OCI-LY1 (cell line): ENCODE data around the gene ADAMTS15.

Source experiments
- H2AFZ ChIP-seq: fragments of 200-600 bp; sonication (generic), shearing (Covaris generic); 2 replicates; pipeline ENCODE4 v1.6.0; 2014; ENCODE audit warnings: antibody characterized with exemption, mild to moderate bottlenecking, low read length
- H3F3A ChIP-seq: fragments of 200-600 bp; sonication (generic), shearing (Covaris generic); 2 replicates; pipeline ENCODE4 v1.6.0; 2014; ENCODE audit warnings: mild to moderate bottlenecking, antibody characterized with exemption, low read length, moderate library complexity; ENCODE audit not compliant: insufficient read depth
- H3K27ac ChIP-seq: fragments of 200-600 bp; sonication (generic); 2 replicates; pipeline ENCODE4 v1.5.1; 2014; ENCODE audit warnings: low read length, mixed run types, mild to moderate bottlenecking, low read depth; ENCODE audit not compliant: poor library complexity, severe bottlenecking
- H3K27me3 ChIP-seq: fragments of 200-600 bp; sonication (generic); 2 replicates; pipeline ENCODE4 v1.6.0; 2014; ENCODE audit warnings: antibody characterized with exemption, mild to moderate bottlenecking, low read length, moderate library complexity; ENCODE audit not compliant: insufficient read depth
- H3K36me3 ChIP-seq: fragments of 200-600 bp; sonication (generic); 2 replicates; pipeline ENCODE4 v1.6.1; 2014; ENCODE audit warnings: mild to moderate bottlenecking, antibody characterized with exemption, low read length, moderate library complexity, mixed read lengths; ENCODE audit not compliant: insufficient read depth
- H3K4me1 ChIP-seq: fragments of 200-600 bp; sonication (generic); 2 replicates; pipeline ENCODE4 v1.5.1; 2014; ENCODE audit warnings: mild to moderate bottlenecking, low read length, moderate library complexity; ENCODE audit not compliant: insufficient read depth, severe bottlenecking
- H3K4me2 ChIP-seq: fragments of 200-600 bp; sonication (generic), shearing (Covaris generic); 2 replicates; pipeline ENCODE4 v1.6.1; 2014; ENCODE audit warnings: low read length
- H3K4me3 ChIP-seq: fragments of 200-600 bp; sonication (generic); 2 replicates; pipeline ENCODE4 v1.5.1; 2014; ENCODE audit warnings: low read length, low read depth, mild to moderate bottlenecking, mixed read lengths; ENCODE audit not compliant: poor library complexity, severe bottlenecking
- H3K79me2 ChIP-seq: fragments of 200-600 bp; shearing (Covaris generic); 2 replicates; pipeline ENCODE4 v1.6.1; 2016; ENCODE audit warnings: mixed run types, low read length, mixed read lengths; ENCODE audit not compliant: insufficient read depth
- H3K9ac ChIP-seq: fragments of 200-600 bp; sonication (generic), shearing (Covaris generic); 2 replicates; pipeline ENCODE4 v1.6.1; 2014; ENCODE audit warnings: mild to moderate bottlenecking, low read length, mixed read lengths
- H3K9me2 ChIP-seq: fragments of 200-600 bp; sonication (generic), shearing (Covaris generic); 2 replicates; pipeline ENCODE4 v1.6.1; 2014; ENCODE audit warnings: low read depth, mild to moderate bottlenecking, low read length, mixed read lengths
- H3K9me3 ChIP-seq: fragments of 200-600 bp; shearing (Covaris generic); 2 replicates; pipeline ENCODE4 v1.6.1; 2014; ENCODE audit warnings: low read length, mixed read lengths
- H4K20me1 ChIP-seq: fragments of 200-600 bp; sonication (generic), shearing (Covaris generic); 2 replicates; pipeline ENCODE4 v1.6.0; 2016; ENCODE audit warnings: mild to moderate bottlenecking, low read length; ENCODE audit not compliant: insufficient read depth
- EZH2 ChIP-seq: fragments of 200-600 bp; sonication (generic), shearing (Covaris generic); IDR thresholded peaks from 2 replicates; pipeline ENCODE4 v1.8.0; 2017; ENCODE audit warnings: borderline replicate concordance, mixed run types, mild to moderate bottlenecking, antibody characterized with exemption, low read length, moderate library complexity, mixed read lengths
- TF ChIP-seq, protein P1 (sequence below): fragments of 200-600 bp; sonication (generic), shearing (Covaris generic); IDR thresholded peaks from 2 replicates; pipeline ENCODE4 v1.5.1; 2017; ENCODE audit warnings: mild to moderate bottlenecking, antibody characterized with exemption, low read length, moderate library complexity, mixed read lengths

Gene ADAMTS15

DNA sequence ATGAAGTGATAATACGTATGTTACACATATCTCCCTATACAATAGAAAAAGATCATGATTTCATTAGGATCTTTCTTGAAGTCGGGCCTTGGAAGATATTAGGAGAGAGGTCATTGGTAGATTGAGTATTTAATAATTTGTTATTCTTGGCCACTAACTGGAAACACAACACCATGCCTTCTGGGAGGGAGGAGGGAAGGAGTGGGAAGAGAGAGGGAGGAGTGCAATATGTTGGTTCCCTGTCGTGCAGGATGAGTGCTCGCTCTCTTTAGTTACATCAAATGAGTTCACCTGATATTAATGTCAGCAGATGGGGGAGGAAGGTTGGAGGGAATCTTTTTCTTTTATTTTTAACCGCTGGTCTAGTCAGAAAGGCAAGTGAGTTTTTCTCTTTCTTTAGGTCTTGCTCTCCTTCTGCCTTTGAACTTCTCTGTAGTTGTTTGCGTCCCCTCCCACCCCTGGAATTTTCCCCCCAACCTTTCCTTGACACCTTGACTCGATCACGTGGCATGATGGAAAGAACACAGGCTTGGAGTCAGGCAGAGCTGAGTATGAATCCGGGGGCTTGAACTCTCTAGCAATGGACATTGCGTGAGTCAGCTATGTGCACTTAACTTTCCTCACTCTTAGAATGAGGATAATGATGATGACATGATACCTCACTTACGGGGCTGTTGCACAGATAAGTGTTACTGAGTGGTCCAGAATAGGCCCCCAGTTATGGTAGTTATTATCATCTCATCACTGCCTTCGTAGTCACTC lies 6.2 kb downstream of the ADAMTS15 start:
- H3K9ac ChIP-seq = no peak overlapping the region
- no peak overlapping the region for H3K4me2 ChIP-seq
- H3K27me3 ChIP-seq = no peaks in the 10 kb centered on the region
- no peaks in the 10 kb centered on the region for H3K9me2 ChIP-seq
- no peak overlapping the region for H3K4me3 ChIP-seq
- no peaks in the 10 kb centered on the region for H3K9me3 ChIP-seq
- H3K36me3 ChIP-seq = no peaks in the 10 kb centered on the region
- H3K4me1 ChIP-seq = no peaks in the 10 kb centered on the region
- no peaks in the 10 kb centered on the region for H4K20me1 ChIP-seq
- no peaks in the 10 kb centered on the region for H3F3A ChIP-seq
- TF ChIP-seq, protein P1, sequence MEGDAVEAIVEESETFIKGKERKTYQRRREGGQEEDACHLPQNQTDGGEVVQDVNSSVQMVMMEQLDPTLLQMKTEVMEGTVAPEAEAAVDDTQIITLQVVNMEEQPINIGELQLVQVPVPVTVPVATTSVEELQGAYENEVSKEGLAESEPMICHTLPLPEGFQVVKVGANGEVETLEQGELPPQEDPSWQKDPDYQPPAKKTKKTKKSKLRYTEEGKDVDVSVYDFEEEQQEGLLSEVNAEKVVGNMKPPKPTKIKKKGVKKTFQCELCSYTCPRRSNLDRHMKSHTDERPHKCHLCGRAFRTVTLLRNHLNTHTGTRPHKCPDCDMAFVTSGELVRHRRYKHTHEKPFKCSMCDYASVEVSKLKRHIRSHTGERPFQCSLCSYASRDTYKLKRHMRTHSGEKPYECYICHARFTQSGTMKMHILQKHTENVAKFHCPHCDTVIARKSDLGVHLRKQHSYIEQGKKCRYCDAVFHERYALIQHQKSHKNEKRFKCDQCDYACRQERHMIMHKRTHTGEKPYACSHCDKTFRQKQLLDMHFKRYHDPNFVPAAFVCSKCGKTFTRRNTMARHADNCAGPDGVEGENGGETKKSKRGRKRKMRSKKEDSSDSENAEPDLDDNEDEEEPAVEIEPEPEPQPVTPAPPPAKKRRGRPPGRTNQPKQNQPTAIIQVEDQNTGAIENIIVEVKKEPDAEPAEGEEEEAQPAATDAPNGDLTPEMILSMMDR = no peak
- no peak for TF ChIP-seq EZH2
- no peak overlapping the region for H3K27ac ChIP-seq
- H3K79me2 ChIP-seq = no peaks in the 10 kb centered on the region
- no peak overlapping the region for H2AFZ ChIP-seq

DNA sequence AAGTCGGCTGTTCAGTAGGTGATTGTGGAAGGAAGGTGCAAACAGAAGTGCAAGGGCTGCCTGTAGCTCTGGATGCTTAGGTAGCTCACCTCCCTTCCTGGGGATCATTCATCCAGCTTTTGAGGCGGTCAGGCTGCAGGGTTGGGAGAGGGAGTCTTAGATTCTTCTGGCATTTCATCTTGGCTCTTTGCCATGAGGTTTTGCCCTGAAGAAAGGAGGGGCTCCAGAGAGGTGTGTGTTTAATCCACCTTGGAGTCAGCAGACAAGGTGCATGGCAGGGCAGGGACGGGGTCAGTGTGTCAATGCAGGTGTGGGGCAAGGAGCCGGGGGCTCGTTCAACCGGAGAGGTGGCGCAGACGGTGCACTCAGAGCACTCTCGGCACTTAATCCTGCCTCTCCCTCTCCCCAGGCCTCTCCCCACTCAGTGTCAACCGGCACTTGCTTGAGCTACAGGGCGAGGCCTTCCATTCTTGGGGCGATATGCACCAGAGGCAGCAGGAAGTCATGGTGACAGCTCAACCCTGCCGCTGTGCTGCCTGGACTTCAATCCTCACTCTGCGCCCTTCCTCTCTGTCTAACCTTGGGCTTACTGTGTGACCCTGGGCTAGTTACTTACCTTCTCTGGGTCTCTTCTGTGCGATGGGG lies 7.2 kb downstream of the ADAMTS15 start:
- H3K27ac ChIP-seq = no peak overlapping the region
- no peak for TF ChIP-seq EZH2
- TF ChIP-seq, protein P1 = no peak
- H3K4me3 ChIP-seq = no peak overlapping the region
- H4K20me1 ChIP-seq = no peaks in the 10 kb centered on the region
- H2AFZ ChIP-seq = no peak overlapping the region
- H3K36me3 ChIP-seq = no peaks in the 10 kb centered on the region
- no peaks in the 10 kb centered on the region for H3K4me1 ChIP-seq
- H3F3A ChIP-seq = no peaks in the 10 kb centered on the region
- no peak overlapping the region for H3K9ac ChIP-seq
- no peaks in the 10 kb centered on the region for H3K9me3 ChIP-seq
- no peaks in the 10 kb centered on the region for H3K79me2 ChIP-seq
- no peak overlapping the region for H3K4me2 ChIP-seq
- H3K27me3 ChIP-seq = no peaks in the 10 kb centered on the region
- no peaks in the 10 kb centered on the region for H3K9me2 ChIP-seq

DNA sequence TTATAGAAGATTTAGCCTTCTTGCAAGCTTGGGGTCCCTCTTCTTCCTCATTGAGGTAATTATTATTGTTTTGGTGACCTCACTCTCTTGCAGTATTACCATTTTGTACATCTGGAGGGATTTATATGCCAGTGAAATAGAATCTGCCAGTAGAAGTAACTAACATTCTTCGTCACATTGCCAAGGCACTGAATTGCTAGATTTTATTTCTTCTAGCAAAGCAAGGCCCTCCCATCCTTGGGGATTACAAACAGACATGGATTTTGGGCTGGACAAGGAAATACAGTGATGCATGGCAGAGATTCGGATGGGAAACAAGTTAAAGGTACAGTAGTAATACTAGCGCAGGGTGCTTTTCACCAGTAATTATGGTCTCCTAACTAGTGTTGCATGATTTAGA lies 7.8 kb downstream of the ADAMTS15 start:
- H3K79me2 ChIP-seq = no peaks in the 10 kb centered on the region
- no peak overlapping the region for H3K27ac ChIP-seq
- H3K9ac ChIP-seq = no peak overlapping the region
- no peaks in the 10 kb centered on the region for H3K9me3 ChIP-seq
- H3K4me3 ChIP-seq = no peak overlapping the region
- no peaks in the 10 kb centered on the region for H3K36me3 ChIP-seq
- no peaks in the 10 kb centered on the region for H3K4me1 ChIP-seq
- no peak for TF ChIP-seq EZH2
- TF ChIP-seq, protein P1 = no peak
- H3F3A ChIP-seq = no peaks in the 10 kb centered on the region
- no peak overlapping the region for H2AFZ ChIP-seq
- no peaks in the 10 kb centered on the region for H4K20me1 ChIP-seq
- no peak overlapping the region for H3K4me2 ChIP-seq
- H3K9me2 ChIP-seq = no peaks in the 10 kb centered on the region
- no peaks in the 10 kb centered on the region for H3K27me3 ChIP-seq
